Stomach (tissue), 9 donors: ENCODE measurements around the gene CDHR3. TPM values are rescaled to one million over a fixed set of nuclear protein-coding genes. Genes with fewer than 3 reads are reported as not detected.

ENCODE experiments used
- DNase-seq, 2 donors: peaks; one replicate each; pipeline versions ENCODE4 v3.0.0 to v3.0.0-alpha.2; 2013 to 2019
- H3K27ac ChIP-seq, 5 donors: fragments of 200-600 bp in 4 of 5; sonication (generic) in 4 of 5; one replicate each; pipeline ENCODE4 v1.5.1; 2013 to 2019; ENCODE audit warnings: mild to moderate bottlenecking in 1 of 5, moderate library complexity in 1 of 5
- H3K27me3 ChIP-seq, 3 donors: fragments of 200-600 bp; sonication (generic); one replicate each; pipeline ENCODE4 v1.5.1; 2017 to 2019; ENCODE audit warnings: mixed run types in 1 of 3
- H3K36me3 ChIP-seq, 4 donors: fragments of 200-600 bp; sonication (generic); 1 replicate in 3 of 4; 2 replicates in 1 of 4; pipeline ENCODE4 v1.5.1; 2016 to 2019
- H3K4me1 ChIP-seq, 4 donors: fragments of 200-600 bp; sonication (generic); one replicate each; pipeline ENCODE4 v1.5.1; 2016 to 2019
- H3K4me3 ChIP-seq, 4 donors: fragments of 200-600 bp; sonication (generic) in 3 of 4; one replicate each; pipeline ENCODE4 v1.5.1; 2016 to 2019; ENCODE audit warnings: mild to moderate bottlenecking in 1 of 4
- H3K9me3 ChIP-seq, 4 donors: fragments of 200-600 bp; sonication (generic); one replicate each; pipeline ENCODE4 v1.5.1; 2016 to 2019
- CTCF ChIP-seq, 7 experiments: fragments of 450-650 bp in 4 of 7; fragments of 200-600 bp in 3 of 7; sonication (generic) in 3 of 7; IDR thresholded peaks; one replicate each; pipeline ENCODE4 v1.5.1; 2016 to 2019; ENCODE audit warnings: antibody characterized with exemption in 7 of 7, control low read depth in 2 of 7, mild to moderate bottlenecking in 1 of 7
- EP300 ChIP-seq: sonication (generic); formaldehyde crosslinking; IDR thresholded peaks from one replicate; pipeline ENCODE4 v1.6.1; 2017; ENCODE audit warnings: antibody characterized with exemption
- POLR2A ChIP-seq, 4 donors: fragments of 450-650 bp; IDR thresholded peaks; one replicate each; pipeline ENCODE4 v1.6.1; 2016; ENCODE audit warnings: antibody characterized with exemption in 4 of 4, control low read depth in 2 of 4, mild to moderate bottlenecking in 1 of 4, moderate library complexity in 1 of 4
- POLR2AphosphoS5 ChIP-seq, 3 donors: sonication (generic); formaldehyde crosslinking; IDR thresholded peaks; one replicate each; pipeline ENCODE4 v1.6.1; 2016; ENCODE audit warnings: antibody characterized with exemption in 3 of 3
- WGBS, 5 donors: extraction: QIAGEN DNeasy Blood & Tissue Kit in 3 of 5; methylation state at CpG; one replicate each; pipeline versions ENCODE4 v1.1.5 to v1.1.7; 2013 to 2018; 5-methylcytosine and 5-hydroxymethylcytosine counted together
- intact Hi-C: fragments of 100-400 bp; cut with DNase I; formaldehyde crosslinking; loops from one replicate; pipeline ENCODE4 v1.15.1; 2023; ENCODE audit warnings: low total_unique reads
- polyA plus RNA-seq, 3 donors: library from polyadenylated mRNA; stranded (reverse); fragments of 200-250 nt; gene quantifications; one replicate each; pipeline ENCODE4 v1.2.3, GENCODE V29; 2013
- total RNA-seq, 5 donors: library from RNA; depleted of rRNA; stranded (reverse); fragments of >200 nt; gene quantifications; one replicate each; pipeline versions ENCODE4 v1.1.0 to v1.2.3, GENCODE V29; 2014 to 2016
- donor health status: healthy with polysubstance abuse.
- donor health status: Bipolar disorder and iron deficiency.
- donor health status: healthy.

The CDHR3 gene
- total and polyA plus RNA-seq, 8 donors = 1.2 to 62.5 (median 10.6) TPM

- no peak overlapping the region for H3K4me3 ChIP-seq
- H3K27me3 ChIP-seq = no peaks in the 10 kb centered on the region
- no peak for TF ChIP-seq EP300
- no peak for TF ChIP-seq POLR2AphosphoS5 (IDR thresholded peaks at IDR 0.05)
- TF ChIP-seq POLR2A (IDR thresholded peaks at IDR 0.05) = no peak
- no peak for TF ChIP-seq CTCF (IDR thresholded peaks at IDR 0.05)
- no peak for DNase-seq
- no peaks in the 10 kb centered on the region for H3K36me3 ChIP-seq
- H3K9me3 ChIP-seq = peaks cover 0 to 5% (median 0%) of the 10 kb centered on the region in 4 donors
- WGBS, 5 donors = 90 to 95% (median 92%) methylated on average over 8 of the region's 8 CpGs
- peaks cover 0 to 13% (median 4%) of the 10 kb centered on the region in 4 donors for H3K4me1 ChIP-seq
- no peak overlapping the region for H3K27ac ChIP-seq
- intact Hi-C loops = no loop called here
These were observed 72.5 kb downstream of the CDHR3 start for GRCh38 chr7:106035568-106035967.

GRCh38 chr7:106036004-106036403, 72.9 kb downstream of the CDHR3 start:
- Histone ChIP-seq H3K9me3 (peaks cover 0 to 5% (median 0%) of the 10 kb centered on the region in 4 donors), H3K36me3 (no peaks in the 10 kb centered on the region), H3K27ac (no peak overlapping the region), H3K4me1 (peaks cover 2 to 12% (median 7%) of the 10 kb centered on the region in 4 donors), H3K4me3 (no peak overlapping the region), H3K27me3 (no peaks in the 10 kb centered on the region)
- WGBS, 5 donors = 74 to 94% (median 92%) methylated on average over 6 of the region's 6 CpGs
- DNase-seq = no peak
- intact Hi-C loops = no loop called here
- no peak for TF ChIP-seq POLR2A (IDR thresholded peaks at IDR 0.05)
- no peak for TF ChIP-seq EP300
- no peak for TF ChIP-seq CTCF (IDR thresholded peaks at IDR 0.05)
- no peak for TF ChIP-seq POLR2AphosphoS5 (IDR thresholded peaks at IDR 0.05)

- no peak for DNase-seq
- Histone ChIP-seq H3K36me3 (no peaks in the 10 kb centered on the region), H3K27me3 (no peaks in the 10 kb centered on the region), H3K4me1 (peaks cover 7 to 24% (median 14%) of the 10 kb centered on the region in 4 donors), H3K27ac (no peak overlapping the region), H3K4me3 (no peak overlapping the region), H3K9me3 (peaks cover 0 to 5% (median 0%) of the 10 kb centered on the region in 4 donors)
- no peak for TF ChIP-seq EP300
- TF ChIP-seq POLR2A (IDR thresholded peaks at IDR 0.05) = no peak
- TF ChIP-seq CTCF (IDR thresholded peaks at IDR 0.05) = no peak
- WGBS, 5 donors = 37 to 65% (median 54%) methylated on average over 7 of the region's 7 CpGs
- intact Hi-C loops = no loop called here
These were observed 74.6 kb downstream of the CDHR3 start for GRCh38 chr7:106037489-106038176.

GRCh38 chr7:106038289-106038688, 75.2 kb downstream of the CDHR3 start:
- DNase-seq = no peak
- H3K27ac ChIP-seq = no peak overlapping the region
- H3K27me3 ChIP-seq = no peaks in the 10 kb centered on the region
- peaks cover 0 to 5% (median 0%) of the 10 kb centered on the region in 4 donors for H3K9me3 ChIP-seq
- intact Hi-C loops = no loop called here
- TF ChIP-seq POLR2A (IDR thresholded peaks at IDR 0.05) = no peak
- TF ChIP-seq CTCF (IDR thresholded peaks at IDR 0.05) = no peak
- TF ChIP-seq EP300 = no peak
- TF ChIP-seq POLR2AphosphoS5 (IDR thresholded peaks at IDR 0.05) = no peak
- 91 to 99% (median 95%) methylated on average over 5 of the region's 5 CpGs for WGBS, 5 donors
- H3K36me3 ChIP-seq = no peaks in the 10 kb centered on the region
- no peak overlapping the region for H3K4me3 ChIP-seq
- peaks cover 12 to 29% (median 20%) of the 10 kb centered on the region in 4 donors for H3K4me1 ChIP-seq
